ENCODE measurements around the gene PSAT1. TPM values are rescaled to one million over a fixed set of nuclear protein-coding genes. Genes with fewer than 3 reads are reported as not detected.

PSAT1 gene
- total and polyA plus RNA-seq, 5 donors from 2014 or later, result 2.7 to 32.7 (median 19.5) TPM

- H3K4me1 ChIP-seq (ENCODE audit: control insufficient read depth, insufficient read depth, low read length, poor library complexity, severe bottlenecking), result no peaks in the 10 kb centered on the region
- no peak overlapping the region for H3K4me3 ChIP-seq (ENCODE audit: low read depth, low read length)
- no peaks in the 10 kb centered on the region for H3K9me3 ChIP-seq (ENCODE audit: control insufficient read depth in 2 of 2, low read length in 2 of 2)
- Mint-ChIP-seq H3K4me1 (peaks cover 0 to 2% (median 0%) of the 10 kb centered on the region in 4 donors), H3K27ac (no peak overlapping the region), H3K36me3 (peaks cover 50% of the 10 kb centered on the region), H3K9me3 (no peaks in the 10 kb centered on the region), H3K27me3 (no peaks in the 10 kb centered on the region), H3K4me3 (no peak overlapping the region)
- no peak for ATAC-seq (ENCODE audit: low read depth in 2 of 2)
- H3K27me3 ChIP-seq (ENCODE audit: control insufficient read depth, insufficient read depth, low read length), result no peaks in the 10 kb centered on the region
- peaks cover 15% of the 10 kb centered on the region for H3K36me3 ChIP-seq (ENCODE audit: control insufficient read depth, insufficient read depth, low read length)
- DNase-seq, result no peak
- no peak overlapping the region for H3K27ac ChIP-seq (ENCODE audit: insufficient read depth, low read length, poor library complexity, severe bottlenecking)
These were observed 15.1 kb downstream of the PSAT1 start for GRCh38 chr9:78311886-78312524.

GRCh38 chr9:78314550-78314949 is 17.6 kb downstream of the PSAT1 start:
- Mint-ChIP-seq H3K4me1 (peaks cover 0 to 2% (median 0%) of the 10 kb centered on the region in 4 donors), H3K36me3 (peaks cover 61% of the 10 kb centered on the region), H3K27ac (peak overlapping the region in 2 of 3 donors; percentile 20 to 33), H3K4me3 (no peak overlapping the region), H3K27me3 (no peaks in the 10 kb centered on the region), H3K9me3 (no peaks in the 10 kb centered on the region)
- Histone ChIP-seq H3K27ac (ENCODE audit: insufficient read depth, low read length, poor library complexity, severe bottlenecking) (no peak overlapping the region), H3K9me3 (ENCODE audit: control insufficient read depth in 2 of 2, low read length in 2 of 2) (no peaks in the 10 kb centered on the region), H3K4me3 (ENCODE audit: low read depth, low read length) (no peak overlapping the region), H3K27me3 (ENCODE audit: control insufficient read depth, insufficient read depth, low read length) (no peaks in the 10 kb centered on the region), H3K4me1 (ENCODE audit: control insufficient read depth, insufficient read depth, low read length, poor library complexity, severe bottlenecking) (no peaks in the 10 kb centered on the region), H3K36me3 (ENCODE audit: control insufficient read depth, insufficient read depth, low read length) (peaks cover 26% of the 10 kb centered on the region)
- no peak for ATAC-seq (ENCODE audit: low read depth in 2 of 2)
- DNase-seq, result no peak

GRCh38 chr9:78314953-78315870 is 18.3 kb downstream of the PSAT1 start:
- no peak for DNase-seq
- Mint-ChIP-seq H3K36me3 (peaks cover 61% of the 10 kb centered on the region), H3K27me3 (no peaks in the 10 kb centered on the region), H3K27ac (peak overlapping the region in 2 of 3 donors; percentile 20 to 33), H3K9me3 (peaks cover 0 to 2% (median 0%) of the 10 kb centered on the region in 7 donors), H3K4me1 (peaks cover 0 to 2% (median 0%) of the 10 kb centered on the region in 4 donors), H3K4me3 (no peak overlapping the region)
- no peak for ATAC-seq (ENCODE audit: low read depth in 2 of 2)
- Histone ChIP-seq H3K27ac (ENCODE audit: insufficient read depth, low read length, poor library complexity, severe bottlenecking) (no peak overlapping the region), H3K4me1 (ENCODE audit: control insufficient read depth, insufficient read depth, low read length, poor library complexity, severe bottlenecking) (no peaks in the 10 kb centered on the region), H3K4me3 (ENCODE audit: low read depth, low read length) (no peak overlapping the region), H3K9me3 (ENCODE audit: control insufficient read depth in 2 of 2, low read length in 2 of 2) (no peaks in the 10 kb centered on the region), H3K27me3 (ENCODE audit: control insufficient read depth, insufficient read depth, low read length) (no peaks in the 10 kb centered on the region), H3K36me3 (ENCODE audit: control insufficient read depth, insufficient read depth, low read length) (peaks cover 20% of the 10 kb centered on the region)

GRCh38 chr9:78316166-78316892 is 19.4 kb downstream of the PSAT1 start:
- no peak for DNase-seq
- Histone ChIP-seq H3K27ac (ENCODE audit: insufficient read depth, low read length, poor library complexity, severe bottlenecking) (no peak overlapping the region), H3K9me3 (ENCODE audit: control insufficient read depth in 2 of 2, low read length in 2 of 2) (no peaks in the 10 kb centered on the region), H3K4me3 (ENCODE audit: low read depth, low read length) (no peak overlapping the region), H3K4me1 (ENCODE audit: control insufficient read depth, insufficient read depth, low read length, poor library complexity, severe bottlenecking) (no peaks in the 10 kb centered on the region), H3K36me3 (ENCODE audit: control insufficient read depth, insufficient read depth, low read length) (peaks cover 19% of the 10 kb centered on the region), H3K27me3 (ENCODE audit: control insufficient read depth, insufficient read depth, low read length) (no peaks in the 10 kb centered on the region)
- no peak for ATAC-seq (ENCODE audit: low read depth in 2 of 2)
- Mint-ChIP-seq H3K4me1 (peaks cover 0 to 2% (median 0%) of the 10 kb centered on the region in 4 donors), H3K27me3 (no peaks in the 10 kb centered on the region), H3K27ac (no peak overlapping the region), H3K9me3 (peaks cover 0 to 2% (median 0%) of the 10 kb centered on the region in 7 donors), H3K36me3 (peaks cover 62% of the 10 kb centered on the region), H3K4me3 (peak overlapping the region in 1 of 4 donors; percentile 21)

GRCh38 chr9:78319197-78320029 is 22.5 kb downstream of the PSAT1 start:
- Mint-ChIP-seq H3K9me3 (peaks cover 0 to 2% (median 0%) of the 10 kb centered on the region in 7 donors), H3K27me3 (no peaks in the 10 kb centered on the region), H3K27ac (peak overlapping the region in 1 of 3 donors; percentile 5), H3K36me3 (peaks cover 53% of the 10 kb centered on the region), H3K4me3 (no peak overlapping the region), H3K4me1 (peaks cover 0 to 2% (median 0%) of the 10 kb centered on the region in 4 donors)
- ATAC-seq (ENCODE audit: low read depth in 2 of 2) (no peak), DNase-seq (no peak)
- peaks cover 15% of the 10 kb centered on the region for H3K36me3 ChIP-seq (ENCODE audit: control insufficient read depth, insufficient read depth, low read length)
- H3K27ac ChIP-seq (ENCODE audit: insufficient read depth, low read length, poor library complexity, severe bottlenecking), result no peak overlapping the region
- no peaks in the 10 kb centered on the region for H3K4me1 ChIP-seq (ENCODE audit: control insufficient read depth, insufficient read depth, low read length, poor library complexity, severe bottlenecking)
- no peak overlapping the region for H3K4me3 ChIP-seq (ENCODE audit: low read depth, low read length)
- H3K9me3 ChIP-seq (ENCODE audit: control insufficient read depth in 2 of 2, low read length in 2 of 2), result no peaks in the 10 kb centered on the region
- no peaks in the 10 kb centered on the region for H3K27me3 ChIP-seq (ENCODE audit: control insufficient read depth, insufficient read depth, low read length)

GRCh38 chr9:78320030-78320693 is 23.2 kb downstream of the PSAT1 start:
- H3K4me1 Mint-ChIP-seq, result peaks cover 0 to 3% (median 0%) of the 10 kb centered on the region in 4 donors
- Histone ChIP-seq H3K4me3 (ENCODE audit: low read depth, low read length) (no peak overlapping the region), H3K9me3 (ENCODE audit: control insufficient read depth in 2 of 2, low read length in 2 of 2) (no peaks in the 10 kb centered on the region), H3K27ac (ENCODE audit: insufficient read depth, low read length, poor library complexity, severe bottlenecking) (no peak overlapping the region), H3K4me1 (ENCODE audit: control insufficient read depth, insufficient read depth, low read length, poor library complexity, severe bottlenecking) (no peaks in the 10 kb centered on the region), H3K36me3 (ENCODE audit: control insufficient read depth, insufficient read depth, low read length) (peaks cover 15% of the 10 kb centered on the region), H3K27me3 (ENCODE audit: control insufficient read depth, insufficient read depth, low read length) (no peaks in the 10 kb centered on the region)
- H3K9me3 Mint-ChIP-seq, result peaks cover 0 to 2% (median 0%) of the 10 kb centered on the region in 7 donors
- no peak overlapping the region for H3K4me3 Mint-ChIP-seq
- no peak for DNase-seq
- H3K27me3 Mint-ChIP-seq, result no peaks in the 10 kb centered on the region
- H3K36me3 Mint-ChIP-seq, result peaks cover 55% of the 10 kb centered on the region
- no peak overlapping the region for H3K27ac Mint-ChIP-seq
- ATAC-seq (ENCODE audit: low read depth in 2 of 2), result no peak
